Heart left ventricle (tissue), 13 donors: ENCODE measurements around the gene FAM240A.

Experiments
- CTCF ChIP-seq, 12 donors: fragments of 200-600 bp; sonication (generic) in 4 of 12; IDR thresholded peaks; one replicate each; pipeline versions ENCODE4 v1.5.0 to v1.8.0; 2018 to 2022; ENCODE audit warnings: antibody characterized with exemption in 12 of 12, mild to moderate bottlenecking in 5 of 12
- POLR2A ChIP-seq, 2 donors: fragments of 450-650 bp; IDR thresholded peaks; one replicate each; pipeline ENCODE4 v1.6.1; 2017; ENCODE audit warnings: antibody characterized with exemption in 2 of 2, mild to moderate bottlenecking in 2 of 2, moderate library complexity in 2 of 2
- donor health status: ischemic (EF 13 %, LVEDD 7.1; RV severe dilation, severe dysfunction).
- donor health status: DM: no; HTN: yes; CAD: no.
- donor health status: DM: no; HTN: no; CAD: no.
- donor health status: ischemic (EF 25% LVEDD 6.9; RV normal size, moderate dysfunction).
- donor health status: ischemic (EF 25% LVEDD 5.7; RV mildly dilated, moderate dysfunction).
- donor health status: ischemic (EF 35%, LVEDD 5.7; RV mildly dilated, moderate dysfunction).
- donor health status: nonischemic (EF 11% LVEDD 7.7; RV severe dilation, severe dysfunction).
- donor health status: DM: yes; HTN: yes; CAD: no.
- donor health status: PGD.
- donor health status: ischemic (EF 29% LVEDD 5.4; RV normal size, mild dysfunction).
- donor health status: nonischemic (EF 23%, LVEDD 6.1; RV moderate dilation, normal function).

- no peak for TF ChIP-seq CTCF (IDR thresholded peaks at IDR 0.05)
- TF ChIP-seq POLR2A (IDR thresholded peaks at IDR 0.05) = no peak
Observed at GRCh38 chr3:46599590-46599989, 12.7 kb upstream of the FAM240A start.
